GM12878 (cell line): Measurements from ENCODE around the gene ZC3H11A. TPM values are rescaled to one million over a fixed set of nuclear protein-coding genes. Genes with fewer than 3 reads are reported as not detected.
"Not testable (repeated sequence)": the region's sequence is repeated elsewhere in the genome, so short reads cannot be mapped to it uniquely, and the experiment has no call there.

Experiments used
- ATAC-seq: fragments of 200-7000 bp; cut with Tn5 transposase; 3 replicates; pipeline ENCODE4 v1.9.1; 2020; ENCODE audit warnings: mild to moderate bottlenecking, moderate library complexity
- BruUV-seq: library from RNA; stranded (reverse); fragments of 400-500 nt; replicated peaks from 2 replicates; lab custom pipeline; 2021; lab: Mats Ljungman, UMichigan
- CTCF ChIA-PET: fragments of 300-600 bp; sonication (Branson Sonifier 250); formaldehyde crosslinking; extraction: SDS; loops from one replicate; lab custom pipeline; 2021; ENCODE audit warnings: inconsistent platforms; lab: Yijun Ruan, JAX
- POLR2A ChIA-PET: fragments of 350-600 bp; formaldehyde crosslinking; extraction: SDS; loops from one replicate; lab custom pipeline; 2021; ENCODE audit warnings: inconsistent platforms; lab: Charles Lee
- RAD21 ChIA-PET: fragments of 300-600 bp; sonication (Branson Sonifier 250); formaldehyde crosslinking; loops from one replicate; lab custom pipeline; 2023; ENCODE audit warnings: antibody characterized with exemption; ENCODE audit not compliant: unreplicated experiment; lab: Charles Lee
- SMC1A ChIA-PET: fragments of 300-600 bp; sonication (Branson Sonifier 250); formaldehyde crosslinking; loops from one replicate; lab custom pipeline; 2023; ENCODE audit not compliant: unreplicated experiment, uncharacterized antibody; lab: Charles Lee
- DNase-seq: peaks from one replicate; pipeline ENCODE4 v3.0.0-alpha.2; 2011; ENCODE audit warnings: low read depth, low spot score
- FAIRE-seq: peaks from 3 replicates; lab custom pipeline; 2011; peaks lifted over from hg19 to GRCh38; lab: Jason Lieb, UNC
- H2AFZ ChIP-seq: 2 replicates; pipeline ENCODE4 v1.6.0; 2011; ENCODE audit warnings: low read depth, low read length, control low read depth; ENCODE audit not compliant: control insufficient read depth
- H3K27ac ChIP-seq: 2 replicates; pipeline ENCODE4 v1.5.1; 2011; ENCODE audit warnings: control low read depth; ENCODE audit not compliant: control insufficient read depth, insufficient read depth
- H3K27me3 ChIP-seq, 2 experiments: replicated peaks in 1 of 2; 2 replicates each; pipeline versions ENCODE4 v1.6.0 to v1.6.1; 2011; ENCODE audit warnings: low read length in 1 of 2; ENCODE audit not compliant: control insufficient read depth in 2 of 2, insufficient read depth in 2 of 2
- H3K36me3 ChIP-seq, 2 experiments: 2 replicates each; pipeline ENCODE4 v1.5.1; 2011; ENCODE audit warnings: low read length in 1 of 2; ENCODE audit not compliant: control insufficient read depth in 2 of 2, insufficient read depth in 2 of 2
- H3K4me1 ChIP-seq: 2 replicates; pipeline ENCODE4 v1.6.1; 2011; ENCODE audit warnings: mild to moderate bottlenecking, low read length, moderate library complexity, mixed read lengths; ENCODE audit not compliant: control insufficient read depth, insufficient read depth
- H3K4me2 ChIP-seq: 2 replicates; pipeline ENCODE4 v1.6.0; 2011; ENCODE audit warnings: control low read depth; ENCODE audit not compliant: control insufficient read depth, insufficient read depth
- H3K4me3 ChIP-seq: fragments of 200-600 bp; sonication (generic); 2 replicates; pipeline ENCODE4 v1.5.1; 2016
- H3K79me2 ChIP-seq: 2 replicates; pipeline ENCODE4 v1.6.0; 2011; ENCODE audit warnings: low read length; ENCODE audit not compliant: control insufficient read depth, insufficient read depth
- H3K9ac ChIP-seq: 2 replicates; pipeline ENCODE4 v1.8.0; 2011; ENCODE audit warnings: low read length, control low read depth, mixed read lengths; ENCODE audit not compliant: control insufficient read depth, insufficient read depth
- H3K9me3 ChIP-seq: replicated peaks from 3 replicates; pipeline ENCODE4 v1.5.1; 2011; ENCODE audit warnings: mild to moderate bottlenecking, low read length; ENCODE audit not compliant: control insufficient read depth, insufficient read depth
- H4K20me1 ChIP-seq: 2 replicates; pipeline ENCODE4 v1.6.0; 2011; ENCODE audit not compliant: control insufficient read depth, insufficient read depth
- ESRRA ChIP-seq: IDR thresholded peaks from 2 replicates; pipeline ENCODE4 v1.6.1; 2012; ENCODE audit warnings: mild to moderate bottlenecking, low read length, improper control_type of control experiment
- FOS ChIP-seq: IDR thresholded peaks from 3 replicates; pipeline ENCODE4 v1.6.1; 2011; ENCODE audit warnings: borderline replicate concordance; ENCODE audit not compliant: insufficient read length; ENCODE audit errors: extremely low read depth
- MXI1 ChIP-seq: fragments of 150-350 bp; IDR thresholded peaks from 2 replicates; pipeline ENCODE4 v1.6.1; 2011; ENCODE audit warnings: low read depth, mild to moderate bottlenecking, inconsistent platforms, low read length, improper control_type of control experiment
- SKIL ChIP-seq: fragments of 450-650 bp; IDR thresholded peaks from 2 replicates; pipeline ENCODE4 v1.6.1; 2017; ENCODE audit warnings: mild to moderate bottlenecking, low read depth, inconsistent platforms; ENCODE audit not compliant: poor library complexity, severe bottlenecking
- SPI1 ChIP-seq: IDR thresholded peaks from 2 replicates; pipeline ENCODE4 v1.6.1; 2011; ENCODE audit warnings: low read depth, mild to moderate bottlenecking, low read length, moderate library complexity, borderline replicate concordance; ENCODE audit not compliant: insufficient read depth
- YBX1 ChIP-seq: fragments of 450-650 bp; IDR thresholded peaks from 2 replicates; pipeline ENCODE4 v1.6.1; 2016; ENCODE audit warnings: antibody characterized with exemption
- YY1 ChIP-seq: IDR thresholded peaks from 2 replicates; pipeline ENCODE4 v1.6.1; 2011; ENCODE audit warnings: low read depth, mild to moderate bottlenecking, low read length
- ZNF687 ChIP-seq: fragments of 450-650 bp; IDR thresholded peaks from 2 replicates; pipeline ENCODE4 v1.6.1; 2017; ENCODE audit warnings: mild to moderate bottlenecking, moderate library complexity
- WGBS: methylation state at CpG from one replicate; pipeline ENCODE4 v1.1.6; 2016; ENCODE audit warnings: low lambda C conversion rate; ENCODE audit not compliant: insufficient replicate concordance, insufficient coverage; ENCODE audit errors: missing lambda C conversion rate; 5-methylcytosine and 5-hydroxymethylcytosine counted together
- in situ Hi-C: fragments of 300-500 bp; cut with MboI; formaldehyde crosslinking; loops from 9 replicates; pipeline ENCODE4 v1.14.3; 2018; ENCODE audit warnings: mixed read lengths
- intact Hi-C: fragments of 100-400 bp; cut with micrococcal nuclease; formaldehyde crosslinking; loops from one replicate; pipeline ENCODE4 v1.14.2; 2022; ENCODE audit not compliant: unreplicated experiment
- polyA plus RNA-seq, 11 experiments: library from polyadenylated mRNA; depleted of rRNA in 4 of 11; unstranded in 6 of 11; stranded (reverse) in 5 of 11; fragments of >200 nt; fragmentation: Nextera tagmentation in 4 of 11; fragmentation: Illumina TruSeq in 1 of 11; extraction: Ambion mirVana in 4 of 11; extraction: Trizol in 1 of 11; gene quantifications; 1 replicate in 1 of 11; 2 replicates in 10 of 11; pipeline versions ENCODE4 v1.2.1 to v1.2.3, GENCODE V29; 2011 to 2016; ENCODE audit warnings: inconsistent platforms in 2 of 11, missing spikeins in 2 of 11, low read depth in 1 of 11
- total RNA-seq, 4 experiments: library from RNA; depleted of rRNA in 3 of 4; stranded (reverse); fragments of >200 nt in 3 of 4; fragmentation: Illumina TruSeq in 1 of 4; extraction: Trizol in 1 of 4; gene quantifications; 2 replicates each; pipeline versions ENCODE4 v1.2.1 to v1.2.3, GENCODE V29; 2013 to 2021

ZC3H11A gene
- total and polyA plus RNA-seq, 10 of the 15 experiments (the other 5 are each of a cell fraction or from before 2014, with no cell fraction given) = 21.1 to 123 (median 60.8) TPM

GRCh38 chr1:203829247-203829646 is 33.8 kb downstream of the ZC3H11A start:
- TF ChIP-seq SPI1 = 0 out of 2 replicates have a peak, but pooled peaks have one; percentile 25
- H3K4me3 ChIP-seq, H4K20me1 ChIP-seq, RAD21 ChIA-PET, H3K4me1 ChIP-seq, DNase-seq, H3K27ac ChIP-seq, H3K4me2 ChIP-seq, FAIRE-seq, in situ Hi-C loops, POLR2A ChIA-PET, H2AFZ ChIP-seq, BruUV-seq, H3K9ac ChIP-seq, H3K9me3 ChIP-seq, H3K27me3 ChIP-seq, H3K79me2 ChIP-seq, ATAC-seq, intact Hi-C loops: not testable (repeated sequence)
- ChIA-PET SMC1A (interaction anchor here (0.9 kb wide), 1 partner anchor 17 kb away, joined by 3 read pairs; no protein-coding TSS in a partner anchor), CTCF (interaction anchor here (1.1 kb wide), 1 partner anchor 14 kb away, joined by 5 read pairs; no protein-coding TSS in a partner anchor)
- WGBS = 74% methylated on average over 5 of the region's 5 CpGs
- H3K36me3 ChIP-seq = peaks cover 0 to 26% of the 10 kb centered on the region in 2 experiments; a peak in 3 of 4 replicates

GRCh38 chr1:203835476-203835875 is 40.1 kb downstream of the ZC3H11A start:
- H3K27ac ChIP-seq = no peak overlapping the region
- no peak overlapping the region for H3K4me2 ChIP-seq
- H4K20me1 ChIP-seq = no peaks in the 10 kb centered on the region
- no peaks in the 10 kb centered on the region for H3K4me1 ChIP-seq
- H3K4me3 ChIP-seq = no peak overlapping the region
- DNase-seq = no peak
- intact Hi-C loops = no loop called here
- no peak for FAIRE-seq
- TSS peak; percentile 18 for BruUV-seq
- RAD21 ChIA-PET = no interaction called here
- whole genome bisulfite sequencing = 98% methylated on average over 3 of the region's 3 CpGs
- POLR2A ChIA-PET = no interaction called here
- TF ChIP-seq YBX1 = no peak
- TF ChIP-seq SKIL = no peak
- TF ChIP-seq FOS = no peak
- TF ChIP-seq ESRRA = no peak
- TF ChIP-seq YY1 = no peak
- TF ChIP-seq ZNF687 = no peak
- TF ChIP-seq MXI1 = no peak
- ATAC-seq = no peak
- H3K79me2 ChIP-seq = no peaks in the 10 kb centered on the region
- H2AFZ ChIP-seq = no peak overlapping the region
- H3K36me3 ChIP-seq = peaks cover 2 to 34% of the 10 kb centered on the region in 2 experiments
- in situ Hi-C loops = no loop called here
- H3K9ac ChIP-seq = no peak overlapping the region
- no peaks in the 10 kb centered on the region for H3K27me3 ChIP-seq
- no peaks in the 10 kb centered on the region for H3K9me3 ChIP-seq
- CTCF ChIA-PET = interaction anchor here (1.0 to 1.6 kb wide), 6 partner anchors 10 to 331 kb away, joined by 3 to 5 read pairs (median 4); no protein-coding TSS in a partner anchor
- SMC1A ChIA-PET = interaction anchor here (1.1 kb wide), 1 partner anchor 25 kb away, joined by 3 read pairs; the partner anchor contains the start of gene SNRPE
